H1 (cell line): ENCODE measurements around the gene PRKAR2B. TPM values are rescaled to one million over a fixed set of nuclear protein-coding genes. Genes with fewer than 3 reads are reported as not detected.

Experiments used
- CTCF ChIA-PET: fragments of 300-600 bp; sonication (Branson Sonifier 250); formaldehyde crosslinking; loops from one replicate; lab custom pipeline; 2021; ENCODE audit not compliant: partially characterized antibody; lab: Charles Lee
- POLR2A ChIA-PET: fragments of 300-600 bp; sonication (Branson Sonifier 250); formaldehyde crosslinking; loops from one replicate; lab custom pipeline; 2021; ENCODE audit warnings: inconsistent platforms; ENCODE audit not compliant: partially characterized antibody; lab: Charles Lee
- DNase-seq, 2 experiments: peaks; one replicate each; pipeline versions ENCODE4 v3.0.0 to v3.0.0-alpha.2; 2010 to 2022; ENCODE audit warnings: low spot score in 2 of 2, low read depth in 1 of 2, mixed read lengths in 1 of 2
- FAIRE-seq: peaks from 2 replicates; lab custom pipeline; 2011; peaks lifted over from hg19 to GRCh38; lab: Jason Lieb, UNC
- H2AFZ ChIP-seq: 2 replicates; pipeline ENCODE4 v1.8.1; 2012; ENCODE audit warnings: low read length, inconsistent platforms
- H2AK5ac ChIP-seq: 2 replicates; pipeline ENCODE4 v1.6.1; 2013; ENCODE audit warnings: low read depth, low read length
- H2BK120ac ChIP-seq: replicated peaks from 2 replicates; pipeline ENCODE3; 2013; ENCODE audit warnings: low read depth, low read length, inconsistent platforms
- H2BK12ac ChIP-seq: 2 replicates; pipeline ENCODE4 v1.6.1; 2013; ENCODE audit warnings: low read depth, low read length
- H2BK15ac ChIP-seq: 2 replicates; pipeline ENCODE4 v1.6.1; 2013; ENCODE audit warnings: low read length
- H2BK20ac ChIP-seq: 2 replicates; pipeline ENCODE4 v1.6.1; 2013; ENCODE audit warnings: low read length
- H2BK5ac ChIP-seq: 2 replicates; pipeline ENCODE4 v1.6.1; 2013; ENCODE audit warnings: low read depth, low read length
- H3K14ac ChIP-seq: 2 replicates; pipeline ENCODE4 v1.6.1; 2013; ENCODE audit warnings: inconsistent platforms; ENCODE audit not compliant: insufficient read length
- H3K18ac ChIP-seq: 2 replicates; pipeline ENCODE4 v1.6.1; 2013; ENCODE audit warnings: low read length; ENCODE audit errors: extremely low read depth
- H3K23ac ChIP-seq: 2 replicates; pipeline ENCODE4 v1.6.1; 2013; ENCODE audit warnings: inconsistent platforms; ENCODE audit not compliant: insufficient read length
- H3K23me2 ChIP-seq: 2 replicates; pipeline ENCODE4 v1.6.1; 2013; ENCODE audit warnings: low read depth, low read length
- H3K27ac ChIP-seq: 2 replicates; pipeline ENCODE4 v1.6.1; 2011; ENCODE audit warnings: low read depth, low read length, inconsistent platforms
- H3K27me3 ChIP-seq, 4 experiments: replicated peaks in 1 of 4; 1 replicate in 1 of 4; 2 replicates in 3 of 4; pipeline versions ENCODE4 v1.6.1 to v1.8.1; 2011 to 2013; ENCODE audit warnings: low read length in 3 of 4, mild to moderate bottlenecking in 3 of 4, inconsistent platforms in 2 of 4, mixed read lengths in 2 of 4, moderate library complexity in 1 of 4; ENCODE audit not compliant: control insufficient read depth in 3 of 4, insufficient read depth in 3 of 4; ENCODE audit errors: extremely low read depth in 1 of 4
- H3K36me3 ChIP-seq, 4 experiments: 2 replicates each; pipeline versions ENCODE4 v1.6.1 to v1.8.1; 2011 to 2013; ENCODE audit warnings: mild to moderate bottlenecking in 4 of 4, low read length in 3 of 4, moderate library complexity in 2 of 4, control low read depth in 1 of 4, inconsistent platforms in 1 of 4; ENCODE audit not compliant: insufficient read depth in 4 of 4, control insufficient read depth in 2 of 4
- H3K4ac ChIP-seq: replicated peaks from 2 replicates; pipeline ENCODE3; 2013; ENCODE audit warnings: low read length, low read depth, mixed read lengths, inconsistent platforms; ENCODE audit not compliant: insufficient read length
- H3K4me1 ChIP-seq, 4 experiments: replicated peaks in 1 of 4; 1 replicate in 1 of 4; 2 replicates in 3 of 4; pipeline versions ENCODE4 v1.6.1 to v1.8.1; 2011 to 2013; ENCODE audit warnings: low read length in 3 of 4, inconsistent platforms in 2 of 4, mixed read lengths in 1 of 4; ENCODE audit not compliant: insufficient read depth in 4 of 4, control insufficient read depth in 3 of 4
- H3K4me2 ChIP-seq, 2 experiments: 2 replicates each; pipeline versions ENCODE4 v1.6.1 to v1.8.1; 2011 to 2013; ENCODE audit warnings: low read depth in 2 of 2, low read length in 2 of 2, control low read depth in 1 of 2, inconsistent platforms in 1 of 2, mild to moderate bottlenecking in 1 of 2; ENCODE audit not compliant: insufficient read depth in 1 of 2
- H3K4me3 ChIP-seq, 4 experiments: fragments of 200-600, 300-600 bp in 1 of 4; sonication (generic), shearing (Covaris generic), sonication (Bioruptor Twin) in 1 of 4; 2 replicates each; pipeline versions ENCODE4 v1.5.1 to v1.8.1; 2011 to 2016; ENCODE audit warnings: low read length in 4 of 4, low read depth in 3 of 4, control low read depth in 2 of 4, inconsistent platforms in 2 of 4, mild to moderate bottlenecking in 2 of 4, mixed read lengths in 1 of 4, moderate library complexity in 1 of 4; ENCODE audit not compliant: insufficient read depth in 2 of 4; ENCODE audit errors: extremely low read depth in 1 of 4
- H3K56ac ChIP-seq: replicated peaks from 2 replicates; pipeline ENCODE3; 2013; ENCODE audit warnings: low read depth, mild to moderate bottlenecking, mixed read lengths, low read length, inconsistent platforms; ENCODE audit not compliant: insufficient read length
- H3K79me1 ChIP-seq: 2 replicates; pipeline ENCODE4 v1.6.1; 2013; ENCODE audit warnings: low read depth, low read length, control low read depth
- H3K79me2 ChIP-seq, 2 experiments: 2 replicates each; pipeline versions ENCODE4 v1.6.1 to v1.8.1; 2012 to 2013; ENCODE audit warnings: low read length in 2 of 2, mild to moderate bottlenecking in 2 of 2, inconsistent platforms in 1 of 2; ENCODE audit not compliant: insufficient read depth in 2 of 2, control insufficient read depth in 1 of 2
- H3K9ac ChIP-seq, 4 experiments: replicated peaks in 1 of 4; 1 replicate in 1 of 4; 2 replicates in 3 of 4; pipeline versions ENCODE4 v1.6.1 to v1.8.1; 2011 to 2013; ENCODE audit warnings: low read depth in 3 of 4, low read length in 3 of 4, control low read depth in 2 of 4, mild to moderate bottlenecking in 2 of 4, moderate library complexity in 2 of 4, inconsistent platforms in 1 of 4; ENCODE audit errors: extremely low read depth in 1 of 4
- H3K9me3 ChIP-seq, 2 experiments: 2 replicates each; pipeline versions ENCODE4 v1.6.1 to v1.8.1; 2012 to 2013; ENCODE audit warnings: mild to moderate bottlenecking in 2 of 2, moderate library complexity in 2 of 2, control low read depth in 1 of 2, inconsistent platforms in 1 of 2, low read depth in 1 of 2, low read length in 1 of 2, mixed read lengths in 1 of 2; ENCODE audit not compliant: insufficient read depth in 2 of 2
- H4K20me1 ChIP-seq, 2 experiments: replicated peaks in 1 of 2; 2 replicates each; pipeline versions ENCODE3 to v1.8.1; 2011 to 2013; ENCODE audit warnings: inconsistent platforms in 2 of 2, low read length in 2 of 2, mild to moderate bottlenecking in 1 of 2; ENCODE audit not compliant: insufficient read depth in 2 of 2, control insufficient read depth in 1 of 2
- H4K5ac ChIP-seq: 2 replicates; pipeline ENCODE4 v1.6.1; 2013; ENCODE audit warnings: low read length, low read depth, mixed read lengths, inconsistent platforms; ENCODE audit not compliant: insufficient read length
- H4K8ac ChIP-seq: 2 replicates; pipeline ENCODE4 v1.8.0; 2013; ENCODE audit warnings: mild to moderate bottlenecking, moderate library complexity, low read length, inconsistent platforms; ENCODE audit not compliant: insufficient read depth; ENCODE audit errors: extremely low read depth
- H4K91ac ChIP-seq: replicated peaks from 2 replicates; pipeline ENCODE3; 2013; ENCODE audit warnings: low read length, mixed read lengths, inconsistent platforms; ENCODE audit not compliant: insufficient read length
- WGBS, 2 experiments: shearing (Covaris generic) in 1 of 2; methylation state at CpG; one replicate each; pipeline versions ENCODE4 v1.1.6 to v1.1.7; 2013 to 2015; ENCODE audit warnings: low lambda C conversion rate in 2 of 2, mixed read lengths in 2 of 2, inconsistent platforms in 1 of 2, low coverage in 1 of 2, missing lambda C conversion rate in 1 of 2; ENCODE audit not compliant: insufficient replicate concordance in 2 of 2, insufficient coverage in 1 of 2, insufficient read length in 1 of 2; ENCODE audit errors: extremely low coverage in 1 of 2, missing lambda C conversion rate in 1 of 2; 5-methylcytosine and 5-hydroxymethylcytosine counted together
- polyA plus RNA-seq, 7 experiments: library from polyadenylated mRNA; depleted of rRNA in 3 of 7; stranded (reverse) in 5 of 7; unstranded in 2 of 7; fragments of >200 nt in 5 of 7; fragments of 200-250 nt in 2 of 7; gene quantifications; 1 replicate in 5 of 7; 2 replicates in 1 of 7; 4 replicates in 1 of 7; pipeline versions ENCODE4 v1.2.1 to v1.2.3, GENCODE V29; 2011 to 2013; ENCODE audit warnings: missing spikeins in 2 of 7, mixed read lengths in 2 of 7
- total RNA-seq: library from RNA; stranded (reverse); fragmentation: NEBNext Ultra II Directional; extraction: Animal tissue kit (Norgen Biotek cat#: 25700); gene quantifications from 2 replicates; pipeline ENCODE4 v1.2.1, GENCODE V29; 2021

Gene PRKAR2B
- total and polyA plus RNA-seq, 2 of the 8 experiments (the other 6 are each of a cell fraction or from before 2014, with no cell fraction given): 10.4 to 37.0 TPM

DNA sequence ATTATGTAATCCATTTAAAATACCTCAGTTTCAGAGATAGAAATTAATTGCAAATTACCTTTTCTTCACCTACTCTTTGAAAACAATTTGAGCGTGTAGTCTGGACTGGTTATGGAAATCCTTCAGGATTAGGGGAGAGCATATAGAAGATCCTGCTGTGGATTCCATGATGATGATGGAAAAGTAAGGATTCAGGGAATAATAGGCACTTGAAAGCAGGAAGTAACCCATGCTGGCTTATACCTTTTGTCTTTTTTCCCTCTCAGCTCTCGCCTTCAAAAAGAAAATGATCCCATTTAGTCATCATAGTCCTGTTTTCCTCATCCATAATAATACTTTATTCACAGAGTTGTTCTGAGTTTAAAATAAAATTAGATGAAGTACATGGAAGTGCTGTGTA lies 128.7 kb downstream of the PRKAR2B start:
- Histone ChIP-seq H3K27ac (no peak overlapping the region), H3K4me2 (peak overlapping the region in 1 of 2 experiments; percentile 31; a peak in 1 of 4 replicates), H4K20me1 (no peaks in the 10 kb centered on the region), H2AK5ac (no peak overlapping the region), H3K36me3 (no peaks in the 10 kb centered on the region; a peak in 1 of 8 replicates), H3K9me3 (no peaks in the 10 kb centered on the region), H4K8ac (no peak overlapping the region), H3K4me3 (peak overlapping the region in 1 of 4 experiments; percentile 2; a peak in 1 of 8 replicates), H2BK15ac (no peak overlapping the region), H3K27me3 (no peaks in the 10 kb centered on the region), H3K9ac (no peak overlapping the region), H2BK5ac (no peak overlapping the region), H2AFZ (no peak overlapping the region), H3K23me2 (peaks cover 2% of the 10 kb centered on the region; the same call in 1 of the 2 replicates), H3K18ac (no peak overlapping the region), H2BK12ac (no peak overlapping the region), H4K5ac (no peak overlapping the region), H3K14ac (no peak overlapping the region), H3K79me2 (peaks cover 6 to 80% of the 10 kb centered on the region in 2 experiments), H2BK120ac (no peak overlapping the region), H3K4me1 (peaks cover 0 to 8% (median 5%) of the 10 kb centered on the region in 4 experiments; a peak in 4 of 7 replicates), H4K91ac (no peak overlapping the region), H3K79me1 (no peaks in the 10 kb centered on the region), H3K56ac (no peak overlapping the region), H3K4ac (no peak overlapping the region), H2BK20ac (no peak overlapping the region), H3K23ac (no peak overlapping the region)
- ChIA-PET POLR2A (interaction anchor here (0.7 kb wide), 1 partner anchor 9 kb away, joined by 3 read pairs; no protein-coding TSS in a partner anchor), CTCF (interaction anchor here (1.4 kb wide), 1 partner anchor 26 kb away, joined by 4 read pairs; no protein-coding TSS in a partner anchor)
- DNase-seq (no peak), FAIRE-seq (no peak)
- WGBS, 2 experiments: 13% methylated on average over 2 of the region's 2 CpGs; no CpG with 5 or more reads in 1 of the 2 experiments
